ENCODE results near the gene SYNE1. TPM values are rescaled to one million over a fixed set of nuclear protein-coding genes. Genes with fewer than 3 reads are reported as not detected.

Gene SYNE1
- total RNA-seq, 1 donor from 2014 or later, result 233 TPM

- peak overlapping the region; percentile 76 to 92 for H3K27ac ChIP-seq
- no peak overlapping the region for H3K4me3 ChIP-seq
- H3K27me3 ChIP-seq, result no peaks in the 10 kb centered on the region
- TF ChIP-seq, protein P1, sequence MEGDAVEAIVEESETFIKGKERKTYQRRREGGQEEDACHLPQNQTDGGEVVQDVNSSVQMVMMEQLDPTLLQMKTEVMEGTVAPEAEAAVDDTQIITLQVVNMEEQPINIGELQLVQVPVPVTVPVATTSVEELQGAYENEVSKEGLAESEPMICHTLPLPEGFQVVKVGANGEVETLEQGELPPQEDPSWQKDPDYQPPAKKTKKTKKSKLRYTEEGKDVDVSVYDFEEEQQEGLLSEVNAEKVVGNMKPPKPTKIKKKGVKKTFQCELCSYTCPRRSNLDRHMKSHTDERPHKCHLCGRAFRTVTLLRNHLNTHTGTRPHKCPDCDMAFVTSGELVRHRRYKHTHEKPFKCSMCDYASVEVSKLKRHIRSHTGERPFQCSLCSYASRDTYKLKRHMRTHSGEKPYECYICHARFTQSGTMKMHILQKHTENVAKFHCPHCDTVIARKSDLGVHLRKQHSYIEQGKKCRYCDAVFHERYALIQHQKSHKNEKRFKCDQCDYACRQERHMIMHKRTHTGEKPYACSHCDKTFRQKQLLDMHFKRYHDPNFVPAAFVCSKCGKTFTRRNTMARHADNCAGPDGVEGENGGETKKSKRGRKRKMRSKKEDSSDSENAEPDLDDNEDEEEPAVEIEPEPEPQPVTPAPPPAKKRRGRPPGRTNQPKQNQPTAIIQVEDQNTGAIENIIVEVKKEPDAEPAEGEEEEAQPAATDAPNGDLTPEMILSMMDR (IDR thresholded peaks at IDR 0.05), result no peak
- H3K9me3 ChIP-seq, result no peaks in the 10 kb centered on the region
- intact Hi-C loops (cut with DNase I), result loop anchor here (1.0 kb wide), 1 partner anchor 24 kb away; no protein-coding TSS in a partner anchor
- DNase-seq (ENCODE audit: low spot score in 2 of 2), result no peak
- H3K36me3 ChIP-seq, result no peaks in the 10 kb centered on the region
- H3K4me1 ChIP-seq, result peaks cover 5 to 25% of the 10 kb centered on the region in 2 donors
These were observed 234.4 kb downstream of the SYNE1 start for GRCh38 chr6:152402791-152403190.

DNA sequence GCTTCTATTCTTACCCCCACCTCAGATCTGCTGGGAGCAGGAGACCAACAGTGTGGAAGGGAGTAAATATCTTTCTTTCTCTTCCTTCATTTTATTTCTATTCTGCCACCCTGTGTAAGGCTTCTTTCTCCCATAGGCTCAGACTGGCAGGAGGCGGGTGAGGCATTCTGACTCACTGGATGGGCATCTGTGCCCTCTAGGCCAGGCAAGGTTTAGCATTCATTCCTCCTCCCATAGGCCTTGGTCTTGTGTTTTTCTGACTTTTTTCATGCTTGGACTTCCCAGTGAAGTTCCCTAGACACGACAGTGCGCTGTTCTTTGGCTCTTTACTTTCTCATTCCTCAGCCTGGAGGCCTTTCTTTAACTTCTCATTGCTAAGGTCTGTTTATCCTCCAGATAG is 235.2 kb downstream of the SYNE1 start:
- peak overlapping the region; percentile 76 to 92 for H3K27ac ChIP-seq
- H3K9me3 ChIP-seq, result no peaks in the 10 kb centered on the region
- intact Hi-C loops (cut with DNase I), result loop anchor here (1.0 kb wide), 1 partner anchor 24 kb away; no protein-coding TSS in a partner anchor
- H3K4me1 ChIP-seq, result peaks cover 5 to 25% of the 10 kb centered on the region in 2 donors
- no peaks in the 10 kb centered on the region for H3K27me3 ChIP-seq
- TF ChIP-seq, protein P1 (IDR thresholded peaks at IDR 0.05), result no peak
- no peaks in the 10 kb centered on the region for H3K36me3 ChIP-seq
- no peak overlapping the region for H3K4me3 ChIP-seq
- peak in 1 of 2 donors; percentile 66 for DNase-seq (ENCODE audit: low spot score in 2 of 2)

- Histone ChIP-seq H3K27me3 (no peaks in the 10 kb centered on the region), H3K36me3 (no peaks in the 10 kb centered on the region), H3K9me3 (no peaks in the 10 kb centered on the region), H3K4me1 (peaks cover 5 to 25% of the 10 kb centered on the region in 2 donors), H3K27ac (peak overlapping the region; percentile 76 to 92), H3K4me3 (peak overlapping the region in 1 of 2 donors; percentile 16)
- peak; percentile 19 to 91 for DNase-seq (ENCODE audit: low spot score in 2 of 2)
- intact Hi-C loops (cut with DNase I), result loop anchor here (1.0 kb wide), 1 partner anchor 18 kb away; no protein-coding TSS in a partner anchor
- TF ChIP-seq, protein P1 (IDR thresholded peaks at IDR 0.05), result no peak
These were observed 237.8 kb downstream of the SYNE1 start for GRCh38 chr6:152399399-152399798.

- TF ChIP-seq, protein P1 (IDR thresholded peaks at IDR 0.05), result no peak
- Histone ChIP-seq H3K27me3 (no peaks in the 10 kb centered on the region), H3K36me3 (no peaks in the 10 kb centered on the region), H3K27ac (peak overlapping the region; percentile 76 to 92), H3K9me3 (no peaks in the 10 kb centered on the region), H3K4me3 (peak overlapping the region in 1 of 2 donors; percentile 16), H3K4me1 (peaks cover 5 to 25% of the 10 kb centered on the region in 2 donors)
- DNase-seq (ENCODE audit: low spot score in 2 of 2), result no peak
- intact Hi-C loops (cut with DNase I), result loop anchor here (1.0 kb wide), 1 partner anchor 18 kb away; no protein-coding TSS in a partner anchor
These were observed 238.2 kb downstream of the SYNE1 start for GRCh38 chr6:152398993-152399392.

GRCh38 chr6:152398316-152398715 is 238.8 kb downstream of the SYNE1 start:
- Histone ChIP-seq H3K36me3 (no peaks in the 10 kb centered on the region), H3K27me3 (no peaks in the 10 kb centered on the region), H3K4me1 (peaks cover 5 to 25% of the 10 kb centered on the region in 2 donors), H3K9me3 (no peaks in the 10 kb centered on the region), H3K27ac (peak overlapping the region; percentile 76 to 92), H3K4me3 (no peak overlapping the region)
- intact Hi-C loops (cut with DNase I), result no loop called here
- no peak for DNase-seq (ENCODE audit: low spot score in 2 of 2)
- TF ChIP-seq, protein P1 (IDR thresholded peaks at IDR 0.05), result no peak

Measured in ascending aorta (tissue), 2 donors.